ENCODE results near the gene AKT1S1. TPM values are rescaled to one million over a fixed set of nuclear protein-coding genes. Genes with fewer than 3 reads are reported as not detected.
A peak's percentile ranks its signal among the peaks of the same experiment; 100 is the strongest.

AKT1S1 gene
- total RNA-seq, 4 donors from 2014 or later: 2.6 to 26.7 (median 5.9) TPM

DNA sequence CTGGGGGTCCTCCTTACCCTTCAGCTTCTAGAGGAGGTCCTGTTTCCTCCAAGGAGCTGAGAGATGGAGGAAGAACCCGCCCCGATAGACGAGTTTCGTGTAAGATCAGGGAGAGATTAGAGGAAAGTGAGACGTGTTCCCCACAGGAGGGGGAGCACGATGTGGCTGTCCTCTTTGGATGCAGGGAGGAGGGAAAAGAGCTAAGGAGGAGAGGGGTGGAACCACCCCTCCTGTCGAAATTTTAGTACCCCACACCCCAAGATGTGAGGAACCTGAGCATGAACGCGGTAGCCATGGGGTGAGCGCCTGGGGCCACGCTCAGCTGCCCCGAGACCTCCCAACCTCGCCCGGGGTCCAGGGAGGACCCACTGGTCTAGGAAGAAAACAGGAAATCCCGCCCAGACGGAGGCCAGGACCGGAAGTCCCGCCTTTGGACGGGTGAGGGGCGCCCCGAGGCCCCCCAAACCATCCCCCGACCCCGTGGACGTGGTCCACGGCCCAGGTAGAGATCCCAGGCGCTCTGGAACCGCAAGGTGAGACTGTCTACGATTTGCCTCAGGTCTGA is 1.2 kb downstream of the AKT1S1 start:
- H3K27ac ChIP-seq: peak overlapping the region; percentile 96 to 100
- peak; percentile 70 to 78 for DNase-seq
- peaks cover 0 to 7% of the 10 kb centered on the region in 2 donors for H3K4me1 ChIP-seq
- intact Hi-C loops (cut with DNase I; ENCODE audit: low total_unique reads): no loop called here
- no peaks in the 10 kb centered on the region for H3K9me3 ChIP-seq
- TF ChIP-seq, protein P1, sequence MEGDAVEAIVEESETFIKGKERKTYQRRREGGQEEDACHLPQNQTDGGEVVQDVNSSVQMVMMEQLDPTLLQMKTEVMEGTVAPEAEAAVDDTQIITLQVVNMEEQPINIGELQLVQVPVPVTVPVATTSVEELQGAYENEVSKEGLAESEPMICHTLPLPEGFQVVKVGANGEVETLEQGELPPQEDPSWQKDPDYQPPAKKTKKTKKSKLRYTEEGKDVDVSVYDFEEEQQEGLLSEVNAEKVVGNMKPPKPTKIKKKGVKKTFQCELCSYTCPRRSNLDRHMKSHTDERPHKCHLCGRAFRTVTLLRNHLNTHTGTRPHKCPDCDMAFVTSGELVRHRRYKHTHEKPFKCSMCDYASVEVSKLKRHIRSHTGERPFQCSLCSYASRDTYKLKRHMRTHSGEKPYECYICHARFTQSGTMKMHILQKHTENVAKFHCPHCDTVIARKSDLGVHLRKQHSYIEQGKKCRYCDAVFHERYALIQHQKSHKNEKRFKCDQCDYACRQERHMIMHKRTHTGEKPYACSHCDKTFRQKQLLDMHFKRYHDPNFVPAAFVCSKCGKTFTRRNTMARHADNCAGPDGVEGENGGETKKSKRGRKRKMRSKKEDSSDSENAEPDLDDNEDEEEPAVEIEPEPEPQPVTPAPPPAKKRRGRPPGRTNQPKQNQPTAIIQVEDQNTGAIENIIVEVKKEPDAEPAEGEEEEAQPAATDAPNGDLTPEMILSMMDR (IDR thresholded peaks at IDR 0.05): no peak
- TF ChIP-seq POLR2A (IDR thresholded peaks at IDR 0.05): no peak
- H3K4me3 ChIP-seq: peak overlapping the region; percentile 63 to 100
- no peaks in the 10 kb centered on the region for H3K27me3 ChIP-seq
- no peaks in the 10 kb centered on the region for H3K36me3 ChIP-seq

DNA sequence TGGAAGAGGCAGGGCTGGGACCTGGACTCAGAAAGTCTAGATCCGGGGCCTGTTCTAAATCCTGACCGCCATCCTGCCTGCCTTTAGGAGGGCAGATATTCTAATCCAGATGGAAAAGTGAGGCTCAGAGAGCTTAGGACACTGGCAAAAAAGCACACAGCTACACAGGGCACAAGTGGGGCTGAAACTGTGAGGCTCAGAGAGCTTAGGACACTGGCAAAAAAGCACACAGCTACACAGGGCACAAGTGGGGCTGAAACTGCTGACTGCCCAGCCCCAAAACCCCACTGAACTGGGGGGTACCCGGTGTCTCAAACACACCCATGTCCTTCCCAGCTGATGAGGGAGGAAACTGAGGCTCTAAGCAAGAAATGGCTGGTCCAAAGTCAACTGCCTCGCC is 2.0 kb downstream of the AKT1S1 start:
- DNase-seq: no peak
- intact Hi-C loops (cut with DNase I; ENCODE audit: low total_unique reads): no loop called here
- H3K9me3 ChIP-seq: no peaks in the 10 kb centered on the region
- no peaks in the 10 kb centered on the region for H3K36me3 ChIP-seq
- H3K4me3 ChIP-seq: peak overlapping the region in 1 of 2 donors; percentile 63
- peaks cover 0 to 10% of the 10 kb centered on the region in 2 donors for H3K4me1 ChIP-seq
- TF ChIP-seq, protein P1 (IDR thresholded peaks at IDR 0.05): no peak
- no peak for TF ChIP-seq POLR2A (IDR thresholded peaks at IDR 0.05)
- H3K27me3 ChIP-seq: no peaks in the 10 kb centered on the region
- peak overlapping the region; percentile 96 to 100 for H3K27ac ChIP-seq

DNA sequence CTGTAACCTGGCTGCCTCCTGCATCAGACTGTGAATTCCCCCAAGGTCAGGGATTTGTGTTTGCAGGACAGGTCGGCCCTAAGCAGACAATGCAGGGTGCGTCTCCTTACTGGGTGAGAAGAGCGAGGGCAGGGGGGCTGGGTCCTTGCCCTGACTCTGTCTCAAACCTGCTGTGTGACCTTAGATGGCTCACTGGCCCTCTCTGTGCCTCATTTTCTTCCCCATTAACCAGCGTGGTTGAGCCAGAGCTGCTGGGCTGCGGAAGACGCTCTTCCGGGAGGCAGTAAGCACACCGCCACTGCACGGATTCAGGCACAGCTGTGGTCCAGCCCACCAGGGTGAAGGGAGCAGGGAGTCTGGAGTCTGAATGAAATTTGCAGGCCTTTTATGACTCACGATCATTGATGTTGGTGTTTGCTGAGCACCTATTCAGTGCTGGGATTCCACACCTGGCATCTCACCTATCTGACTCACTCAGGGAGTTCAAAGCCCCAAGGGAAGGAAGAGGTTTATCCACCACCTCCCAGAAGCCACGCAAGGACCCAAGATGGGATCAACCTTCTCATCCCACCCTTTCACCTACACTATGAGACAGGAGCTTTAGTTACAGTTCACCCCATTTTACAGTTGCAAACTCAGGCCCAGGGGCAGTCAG is 2.5 kb downstream of the AKT1S1 start:
- H3K9me3 ChIP-seq: no peaks in the 10 kb centered on the region
- no peaks in the 10 kb centered on the region for H3K36me3 ChIP-seq
- no peaks in the 10 kb centered on the region for H3K27me3 ChIP-seq
- no peak overlapping the region for H3K4me3 ChIP-seq
- no peak for DNase-seq
- no peak for TF ChIP-seq POLR2A (IDR thresholded peaks at IDR 0.05)
- TF ChIP-seq, protein P1 (IDR thresholded peaks at IDR 0.05): no peak
- peaks cover 0 to 13% of the 10 kb centered on the region in 2 donors for H3K4me1 ChIP-seq
- intact Hi-C loops (cut with DNase I; ENCODE audit: low total_unique reads): no loop called here
- H3K27ac ChIP-seq: peak overlapping the region in 1 of 2 donors; percentile 100

DNA sequence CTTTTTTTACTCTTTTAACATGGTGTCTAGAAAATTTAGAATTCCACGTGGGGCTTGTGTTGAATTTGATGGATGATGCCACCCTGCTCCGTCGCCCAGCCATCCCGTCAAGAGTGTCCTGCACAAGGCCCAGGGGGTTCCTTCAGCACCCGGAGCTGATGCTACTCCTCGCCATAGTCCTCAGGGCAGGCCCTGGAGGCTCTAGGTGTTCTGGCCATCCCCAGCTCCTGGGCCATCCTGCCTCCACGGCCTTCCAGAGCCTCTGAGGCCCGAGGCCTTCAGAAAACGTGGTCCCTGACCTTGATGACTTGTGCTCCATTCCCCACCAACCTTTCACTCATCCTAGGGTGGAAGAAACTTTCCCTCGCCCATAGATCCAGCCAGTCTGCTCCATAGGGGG is 3.3 kb downstream of the AKT1S1 start:
- Histone ChIP-seq H3K4me1 (peaks cover 0 to 15% of the 10 kb centered on the region in 2 donors), H3K27ac (no peak overlapping the region), H3K4me3 (no peak overlapping the region), H3K9me3 (no peaks in the 10 kb centered on the region), H3K27me3 (no peaks in the 10 kb centered on the region), H3K36me3 (no peaks in the 10 kb centered on the region)
- DNase-seq: no peak
- TF ChIP-seq POLR2A (IDR thresholded peaks at IDR 0.05): no peak
- TF ChIP-seq, protein P1 (IDR thresholded peaks at IDR 0.05): no peak
- intact Hi-C loops (cut with DNase I; ENCODE audit: low total_unique reads): no loop called here

DNA sequence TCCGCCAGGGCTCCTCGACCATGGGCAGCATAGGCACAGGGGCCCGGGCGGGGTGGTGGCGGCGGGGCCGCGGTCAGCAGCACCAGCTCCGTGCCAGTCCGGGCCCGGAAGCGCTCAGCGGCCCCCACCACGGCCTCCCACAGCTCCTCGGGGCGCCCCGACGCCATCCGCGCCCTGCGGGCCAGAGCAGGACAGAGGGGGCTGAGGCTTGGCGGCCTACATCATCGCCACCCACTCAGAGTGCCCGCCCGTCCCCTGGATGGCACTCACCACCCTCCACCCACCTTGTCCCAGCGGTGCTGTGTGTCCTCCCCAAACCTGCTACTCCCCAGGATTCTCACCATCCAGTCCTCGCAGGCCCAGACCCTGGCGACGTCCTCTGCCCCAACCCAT is 4.0 kb downstream of the AKT1S1 start:
- intact Hi-C loops (cut with DNase I; ENCODE audit: low total_unique reads): no loop called here
- TF ChIP-seq POLR2A (IDR thresholded peaks at IDR 0.05): no peak
- TF ChIP-seq, protein P1 (IDR thresholded peaks at IDR 0.05): no peak
- Histone ChIP-seq H3K36me3 (no peaks in the 10 kb centered on the region), H3K4me3 (no peak overlapping the region), H3K9me3 (no peaks in the 10 kb centered on the region), H3K27me3 (no peaks in the 10 kb centered on the region), H3K27ac (no peak overlapping the region), H3K4me1 (peaks cover 0 to 15% of the 10 kb centered on the region in 2 donors)
- no peak for DNase-seq
